Hematopoietic multipotent progenitor cell treated with erythropoietin and hydrocortisone succinate and interleukin-3 and kit ligand, for 4 days (in vitro differentiated cells): ENCODE data around the gene CLIP4.

Source experiments
- DNase-seq: peaks from one replicate; pipeline ENCODE4 v3.0.0-alpha.2; 2015

Gene CLIP4

GRCh38 chr2:29139152-29139551 is 23.9 kb downstream of the CLIP4 start:
- DNase-seq, result no peak

GRCh38 chr2:29139731-29140130 is 24.5 kb downstream of the CLIP4 start:
- no peak for DNase-seq

- no peak for DNase-seq
Observed at GRCh38 chr2:29143657-29144056, 28.4 kb downstream of the CLIP4 start.

- no peak for DNase-seq
Observed at GRCh38 chr2:29146197-29146596, 31.0 kb downstream of the CLIP4 start.

- DNase-seq, result no peak
Observed at GRCh38 chr2:29147963-29148362, 32.7 kb downstream of the CLIP4 start.

- DNase-seq, result no peak
Observed at GRCh38 chr2:29154610-29155009, 39.4 kb downstream of the CLIP4 start.

- DNase-seq, result no peak
Observed at GRCh38 chr2:29155578-29155977, 40.4 kb downstream of the CLIP4 start.

GRCh38 chr2:29157131-29157530 is 41.9 kb downstream of the CLIP4 start:
- DNase-seq, result no peak

- no peak for DNase-seq
Observed at GRCh38 chr2:29159125-29159524, 43.9 kb downstream of the CLIP4 start.

GRCh38 chr2:29160184-29160583 is 45.0 kb downstream of the CLIP4 start:
- DNase-seq, result no peak

GRCh38 chr2:29162204-29162928 is 47.2 kb downstream of the CLIP4 start:
- DNase-seq, result no peak

GRCh38 chr2:29164091-29164846 is 49.1 kb downstream of the CLIP4 start:
- no peak for DNase-seq

GRCh38 chr2:29165362-29166241 is 50.4 kb downstream of the CLIP4 start:
- DNase-seq, result peak; percentile 5

GRCh38 chr2:29166242-29167039 is 51.2 kb downstream of the CLIP4 start:
- no peak for DNase-seq

- DNase-seq, result no peak
Observed at GRCh38 chr2:29174937-29175336, 59.7 kb downstream of the CLIP4 start.

- DNase-seq, result no peak
Observed at GRCh38 chr2:29175338-29175737, 60.1 kb downstream of the CLIP4 start.

GRCh38 chr2:29182334-29182733 is 67.1 kb downstream of the CLIP4 start:
- no peak for DNase-seq

- DNase-seq, result no peak
Observed at GRCh38 chr2:29182920-29183319, 67.7 kb downstream of the CLIP4 start.

- no peak for DNase-seq
Observed at GRCh38 chr2:29184531-29184930, 69.3 kb downstream of the CLIP4 start.

GRCh38 chr2:29186817-29187216 is 71.6 kb downstream of the CLIP4 start:
- no peak for DNase-seq

GRCh38 chr2:29187926-29188325 is 72.7 kb downstream of the CLIP4 start:
- DNase-seq, result no peak

- DNase-seq, result peak; percentile 41
Observed at GRCh38 chr2:29189052-29189451, 73.8 kb downstream of the CLIP4 start.

- no peak for DNase-seq
Observed at GRCh38 chr2:29191817-29192216, 76.6 kb downstream of the CLIP4 start.
